Retina (tissue), 1 donor: ENCODE measurements around the gene OXNAD1.
A peak's percentile ranks its signal among the peaks of the same experiment; 100 is the strongest.

Experiments used
- DNase-seq: peaks from one replicate; pipeline ENCODE4 v3.0.0-alpha.2; 2016

Gene OXNAD1

GRCh38 chr3:16264708-16265454, at the start of gene OXNAD1, which contains the start of gene DPH3:
Gene OXNAD1, plus strand, starts transcription at chr3:16265212. Its CDS starts 5,741 bp downstream, at chr3:16270953.
Gene DPH3, minus strand, starts transcription at chr3:16264943. Its CDS starts 67 bp downstream, at chr3:16264876.
- DNase-seq, result peak; percentile 99

GRCh38 chr3:16216373-16216935, 48.6 kb upstream of the OXNAD1 start:
- no peak for DNase-seq

- no peak for DNase-seq
Observed at GRCh38 chr3:16219777-16220176, 45.2 kb upstream of the OXNAD1 start.

- no peak for DNase-seq
Observed at GRCh38 chr3:16221990-16222389, 43.0 kb upstream of the OXNAD1 start.

- no peak for DNase-seq
Observed at GRCh38 chr3:16222547-16222946, 42.5 kb upstream of the OXNAD1 start.

GRCh38 chr3:16224325-16224724, 40.7 kb upstream of the OXNAD1 start:
- no peak for DNase-seq

- no peak for DNase-seq
Observed at GRCh38 chr3:16227566-16227965, 37.4 kb upstream of the OXNAD1 start.

- no peak for DNase-seq
Observed at GRCh38 chr3:16229681-16230080, 35.3 kb upstream of the OXNAD1 start.

GRCh38 chr3:16231983-16232382, 33.0 kb upstream of the OXNAD1 start:
- DNase-seq, result no peak

- DNase-seq, result no peak
Observed at GRCh38 chr3:16233806-16234205, 31.2 kb upstream of the OXNAD1 start.

- DNase-seq, result no peak
Observed at GRCh38 chr3:16234281-16234680, 30.7 kb upstream of the OXNAD1 start.

- no peak for DNase-seq
Observed at GRCh38 chr3:16236030-16236639, 28.9 kb upstream of the OXNAD1 start.

- DNase-seq, result no peak
Observed at GRCh38 chr3:16236856-16237393, 28.1 kb upstream of the OXNAD1 start.

- no peak for DNase-seq
Observed at GRCh38 chr3:16239086-16239770, 25.8 kb upstream of the OXNAD1 start.

GRCh38 chr3:16239780-16240179, 25.2 kb upstream of the OXNAD1 start:
- DNase-seq, result no peak

- DNase-seq, result no peak
Observed at GRCh38 chr3:16240229-16241023, 24.6 kb upstream of the OXNAD1 start.

- DNase-seq, result no peak
Observed at GRCh38 chr3:16241225-16241624, 23.8 kb upstream of the OXNAD1 start.

- no peak for DNase-seq
Observed at GRCh38 chr3:16242177-16242576, 22.8 kb upstream of the OXNAD1 start.

GRCh38 chr3:16243706-16244490, 21.1 kb upstream of the OXNAD1 start:
- DNase-seq, result no peak

GRCh38 chr3:16245609-16246008, 19.4 kb upstream of the OXNAD1 start:
- DNase-seq, result no peak

- peak; percentile 87 for DNase-seq
Observed at GRCh38 chr3:16247282-16248061, 17.5 kb upstream of the OXNAD1 start.
